ENCODE measurements around the gene MAGEL2.

Gene MAGEL2

DNA sequence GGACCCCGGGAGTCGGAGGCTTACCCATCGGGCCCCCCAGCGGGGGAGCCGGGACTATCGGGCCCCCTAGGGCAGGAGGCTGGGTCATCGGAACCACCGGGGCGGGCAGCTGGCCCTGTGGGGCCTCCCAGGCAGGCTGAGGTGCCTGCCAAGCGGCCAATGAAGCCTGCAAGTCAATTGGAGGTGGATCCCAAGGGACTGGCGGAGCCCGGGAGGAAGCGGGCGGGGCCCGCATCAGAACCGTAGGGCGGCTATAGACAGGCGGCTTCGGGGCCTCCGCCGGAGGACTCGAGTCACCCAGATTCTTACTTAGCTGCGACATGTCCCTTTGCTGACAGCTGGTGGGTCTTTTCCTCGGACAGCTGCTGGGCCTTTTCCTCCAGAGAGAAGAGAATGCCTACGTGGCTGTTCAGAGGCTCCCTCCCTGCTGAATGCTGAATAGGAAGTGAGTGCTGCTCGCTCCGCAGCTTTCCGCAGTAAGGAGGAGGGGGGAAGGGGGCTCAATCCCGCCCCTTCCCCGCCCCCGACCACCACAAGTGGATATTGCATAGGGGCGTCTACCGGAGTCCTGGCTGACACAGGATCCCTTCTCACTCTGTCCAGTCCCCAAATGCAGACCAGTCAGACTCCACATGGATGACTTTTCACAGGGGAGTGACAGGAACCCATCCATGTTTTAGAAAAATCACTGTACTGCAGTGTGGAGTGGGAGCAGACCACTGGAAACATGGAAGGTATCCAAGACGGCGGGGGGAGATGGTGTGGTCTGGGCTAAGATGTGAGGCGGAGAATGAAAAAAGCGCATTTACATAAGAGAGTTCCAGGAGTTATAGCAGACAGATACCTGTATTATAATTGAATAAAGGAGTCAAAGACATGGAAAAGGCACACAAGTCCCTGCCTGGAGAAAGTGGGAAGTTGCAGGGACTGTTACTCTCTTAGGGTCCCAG lies at the start of gene MAGEL2:
Gene MAGEL2 (minus strand): TSS at position 447 of the 950 bp plus-strand sequence. CDS start 125 bp downstream, at position 322.
- no peak for DNase-seq

DNA sequence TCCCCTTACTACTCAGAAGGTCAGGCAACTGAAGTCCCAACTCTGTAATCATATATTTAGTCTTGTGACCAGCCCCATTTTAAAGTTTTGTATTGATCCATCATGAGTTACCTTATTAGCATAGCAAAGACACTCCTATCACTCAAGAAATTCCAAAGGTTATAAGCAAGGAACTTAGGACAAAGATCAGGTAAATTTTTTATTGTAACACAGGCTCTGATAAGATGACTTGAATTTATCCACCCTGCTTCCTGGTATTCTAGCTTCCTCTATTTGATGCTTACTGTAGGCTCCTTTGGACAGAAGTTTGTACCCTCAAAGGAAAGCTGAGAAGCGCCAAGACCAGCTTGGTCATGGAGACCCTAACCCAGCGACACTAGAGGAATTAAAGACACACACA lies 47.6 kb upstream of the MAGEL2 start:
- no peak for DNase-seq

DNA sequence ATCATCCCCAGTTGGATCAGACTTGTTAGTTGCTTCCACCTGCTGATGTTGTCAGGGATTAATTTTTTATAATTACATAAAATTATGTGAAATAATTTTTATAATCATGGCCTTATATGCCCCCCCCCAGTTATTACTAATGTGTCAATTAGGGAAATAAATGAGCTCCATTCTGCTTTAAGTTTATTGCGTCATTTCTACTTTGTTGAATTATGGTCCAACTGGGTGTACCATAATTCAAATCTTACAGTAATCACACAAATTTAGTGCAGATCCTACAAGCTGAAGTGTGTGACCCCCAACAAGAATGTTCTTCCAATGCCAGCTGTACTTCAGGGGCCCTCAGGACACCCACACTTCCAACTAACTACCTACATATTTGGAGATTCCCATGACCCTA lies 46.9 kb upstream of the MAGEL2 start:
- DNase-seq, result no peak

DNA sequence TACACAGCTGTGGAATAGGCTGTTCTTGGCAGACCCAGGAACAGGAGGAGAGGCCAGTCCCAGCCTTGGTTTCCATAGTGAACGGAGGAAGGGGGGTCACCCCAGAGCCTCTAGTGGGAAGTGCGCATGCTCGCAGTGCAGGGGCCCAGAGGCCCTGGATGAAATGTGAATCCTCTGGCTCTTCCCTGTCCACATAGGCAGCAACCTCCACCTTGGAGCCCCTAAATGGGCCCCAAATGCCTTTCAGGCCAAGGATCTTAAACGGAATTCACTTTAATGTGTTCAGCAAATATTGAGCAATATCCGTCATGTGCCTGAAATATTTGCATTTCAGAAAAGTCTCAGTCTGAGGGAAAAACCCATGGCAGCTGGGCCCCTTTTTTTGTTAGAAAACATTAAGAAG lies 42.8 kb upstream of the MAGEL2 start:
- no peak for DNase-seq

DNA sequence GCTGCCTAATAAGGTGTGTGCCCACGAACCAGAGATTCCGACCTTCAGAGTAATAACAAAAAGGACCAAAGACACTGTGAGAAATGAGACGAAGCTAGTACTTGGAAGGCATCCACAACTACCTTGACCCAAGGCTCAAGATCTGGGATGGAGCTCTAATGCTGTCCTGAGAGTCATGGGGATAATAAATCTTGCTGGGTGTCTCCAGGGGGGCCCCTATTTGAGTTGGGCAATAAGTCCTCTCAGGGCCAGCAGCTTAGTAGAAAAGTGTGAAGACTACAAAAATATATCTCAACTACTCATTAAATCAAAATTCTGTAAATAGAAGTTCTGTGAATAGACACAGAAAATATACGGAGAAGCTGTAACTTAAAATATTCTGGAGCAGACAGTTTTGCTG lies 42.3 kb upstream of the MAGEL2 start:
- DNase-seq, result no peak

DNA sequence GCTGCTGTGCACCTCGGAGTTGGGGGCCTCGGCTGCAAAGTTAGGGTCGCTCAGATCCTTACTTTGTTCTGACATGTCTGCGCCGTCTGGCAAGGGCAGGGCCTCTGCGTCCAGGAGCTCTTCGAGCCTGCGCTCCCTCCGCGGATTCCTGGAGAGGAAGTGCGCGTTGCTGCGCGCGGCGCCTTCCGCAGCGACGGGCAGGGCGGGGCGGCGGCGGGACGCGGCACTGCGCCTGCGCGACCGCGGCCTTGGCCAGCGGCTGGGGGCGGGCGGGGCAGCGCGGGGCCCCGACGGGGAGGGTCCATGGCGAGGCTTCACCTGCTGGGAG lies 39.4 kb upstream of the MAGEL2 start, which contains the start of gene NDN:
Gene NDN (minus strand): TSS at position 163 of the 328 bp plus-strand sequence. CDS start 88 bp downstream, at position 75.
- DNase-seq, result peak; percentile 9

DNA sequence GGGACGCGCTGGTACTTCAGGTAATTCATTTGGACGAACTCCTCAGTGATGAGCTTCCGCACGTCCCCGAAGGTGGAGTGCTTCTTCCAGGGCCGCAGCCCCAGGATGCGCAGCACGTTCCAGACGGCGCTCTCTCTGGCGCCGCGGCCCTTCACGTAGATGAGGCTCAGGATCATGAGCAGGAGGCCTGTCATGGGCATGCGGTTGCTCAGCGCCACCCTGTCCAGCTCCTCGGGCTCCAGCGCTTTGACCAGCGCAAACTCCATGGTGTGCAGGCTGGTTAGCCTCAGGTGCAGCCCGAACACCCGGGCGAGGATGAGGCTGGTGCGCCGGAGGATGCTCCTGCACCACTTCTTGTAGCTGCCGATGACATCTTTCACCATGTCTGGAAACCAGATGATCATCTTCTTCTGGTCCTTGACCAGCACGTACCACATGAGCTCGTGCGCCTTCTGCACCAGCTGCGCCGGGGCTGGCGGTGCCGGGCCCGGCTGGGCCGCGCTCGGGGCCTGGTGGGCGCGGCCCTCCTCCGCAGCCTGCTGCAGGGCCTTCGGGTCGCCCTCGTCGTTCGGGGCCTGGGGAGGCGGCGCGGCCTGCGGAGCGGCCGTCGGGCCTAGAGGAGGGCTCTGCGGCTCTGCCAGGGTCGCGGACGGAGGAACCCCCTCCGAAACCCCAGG lies 38.9 kb upstream of the MAGEL2 start:
- DNase-seq, result peak; percentile 0

DNA sequence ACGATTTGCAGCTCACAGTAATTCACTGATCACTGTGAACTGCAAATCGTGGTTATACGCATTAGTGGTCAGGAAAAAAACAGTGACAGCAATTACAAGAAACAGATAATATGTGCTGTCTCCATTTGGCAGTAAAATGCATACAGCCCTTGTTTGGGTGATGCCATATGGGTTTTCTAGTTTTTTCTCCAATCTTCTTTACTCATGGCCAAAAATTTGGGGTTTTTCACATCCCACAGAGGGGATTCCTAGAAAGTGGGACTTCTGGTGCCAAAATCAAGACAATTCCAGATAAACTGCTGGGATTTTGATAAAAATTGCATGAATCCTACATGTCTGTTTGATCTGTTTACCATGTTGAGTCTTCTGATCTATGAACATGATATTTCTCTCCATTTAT lies 23.8 kb upstream of the MAGEL2 start:
- DNase-seq, result no peak

DNA sequence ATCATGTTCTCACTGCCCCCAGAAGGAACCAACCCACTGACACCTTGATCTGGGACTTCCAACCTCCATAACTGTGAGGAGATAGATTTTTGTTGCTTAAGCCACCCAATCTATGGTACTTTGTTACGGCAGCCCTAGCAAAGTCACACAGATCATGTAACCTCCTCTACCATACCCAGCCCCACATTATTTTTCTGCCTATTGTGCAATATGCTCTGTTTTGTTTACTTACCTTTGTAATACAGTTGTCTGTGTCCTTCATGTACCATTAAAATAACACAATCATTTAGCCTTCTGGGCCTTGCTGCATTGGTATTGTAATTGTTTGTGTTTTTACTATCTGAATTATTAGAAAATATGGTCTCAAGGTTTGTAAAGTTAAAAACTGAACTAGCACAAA lies 23.3 kb upstream of the MAGEL2 start:
- no peak for DNase-seq

DNA sequence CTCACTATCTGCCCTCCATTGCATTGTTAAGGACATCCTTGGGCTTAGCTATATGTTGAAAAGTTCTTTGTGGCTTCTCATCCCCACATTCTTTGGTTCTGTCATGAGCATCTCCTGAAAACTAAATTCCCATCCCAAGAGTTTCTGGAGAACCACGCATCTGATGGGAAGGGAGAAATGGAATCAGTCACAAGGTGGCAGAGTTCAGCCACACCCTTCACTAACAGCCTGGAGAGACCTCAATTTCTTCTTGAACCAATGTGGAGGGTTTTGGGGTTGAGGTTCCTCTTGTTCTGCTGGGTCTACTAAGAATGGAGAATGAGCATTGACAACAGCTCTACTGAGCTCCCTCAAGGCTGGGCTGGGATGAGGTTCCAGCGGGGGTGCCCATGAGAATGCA lies 15.6 kb upstream of the MAGEL2 start:
- no peak for DNase-seq

DNA sequence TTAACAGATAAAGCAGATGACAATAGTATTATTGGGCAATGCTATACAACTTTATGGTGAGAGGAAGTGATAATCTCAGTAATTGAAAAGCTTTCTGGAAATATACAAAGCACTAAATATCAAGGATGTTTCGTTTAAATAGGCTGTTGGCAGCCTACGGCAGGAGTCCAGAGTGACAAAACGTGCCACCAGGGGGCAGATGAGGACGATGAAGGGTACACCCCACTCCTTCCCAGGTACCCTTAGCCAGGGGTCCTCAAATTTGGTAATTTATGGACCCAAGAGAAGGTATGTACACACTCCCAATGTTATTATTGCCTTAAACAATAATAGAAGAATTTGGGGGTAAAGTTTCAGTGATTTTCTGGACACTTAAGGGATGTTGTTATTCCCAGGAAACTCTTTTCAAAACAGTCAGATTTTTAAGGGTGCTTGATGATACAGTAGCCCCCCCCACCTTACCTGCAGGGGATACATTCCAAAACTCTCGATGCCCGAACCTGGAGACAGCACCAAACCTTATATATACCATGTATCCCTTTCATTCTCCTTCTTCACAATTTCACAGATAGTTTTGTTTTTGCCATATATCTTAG lies 1.4 kb upstream of the MAGEL2 start:
- peak; percentile 1 for DNase-seq

DNA sequence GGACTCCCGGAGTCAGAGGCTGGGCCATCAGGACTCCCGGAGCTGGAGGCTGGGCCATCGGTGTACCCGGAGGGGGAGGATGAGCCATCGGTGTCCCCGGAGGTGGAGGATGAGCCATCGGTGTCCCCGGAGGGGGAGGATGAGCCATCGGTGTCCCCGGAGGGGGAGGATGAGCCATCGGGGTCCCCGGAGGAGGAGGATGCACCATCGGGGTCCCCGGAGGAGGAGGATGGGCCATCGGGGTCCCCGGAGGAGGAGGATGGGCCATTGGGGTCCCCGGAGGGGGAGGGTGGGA lies 719 bp downstream of the MAGEL2 start:
- DNase-seq, result no peak

DNA sequence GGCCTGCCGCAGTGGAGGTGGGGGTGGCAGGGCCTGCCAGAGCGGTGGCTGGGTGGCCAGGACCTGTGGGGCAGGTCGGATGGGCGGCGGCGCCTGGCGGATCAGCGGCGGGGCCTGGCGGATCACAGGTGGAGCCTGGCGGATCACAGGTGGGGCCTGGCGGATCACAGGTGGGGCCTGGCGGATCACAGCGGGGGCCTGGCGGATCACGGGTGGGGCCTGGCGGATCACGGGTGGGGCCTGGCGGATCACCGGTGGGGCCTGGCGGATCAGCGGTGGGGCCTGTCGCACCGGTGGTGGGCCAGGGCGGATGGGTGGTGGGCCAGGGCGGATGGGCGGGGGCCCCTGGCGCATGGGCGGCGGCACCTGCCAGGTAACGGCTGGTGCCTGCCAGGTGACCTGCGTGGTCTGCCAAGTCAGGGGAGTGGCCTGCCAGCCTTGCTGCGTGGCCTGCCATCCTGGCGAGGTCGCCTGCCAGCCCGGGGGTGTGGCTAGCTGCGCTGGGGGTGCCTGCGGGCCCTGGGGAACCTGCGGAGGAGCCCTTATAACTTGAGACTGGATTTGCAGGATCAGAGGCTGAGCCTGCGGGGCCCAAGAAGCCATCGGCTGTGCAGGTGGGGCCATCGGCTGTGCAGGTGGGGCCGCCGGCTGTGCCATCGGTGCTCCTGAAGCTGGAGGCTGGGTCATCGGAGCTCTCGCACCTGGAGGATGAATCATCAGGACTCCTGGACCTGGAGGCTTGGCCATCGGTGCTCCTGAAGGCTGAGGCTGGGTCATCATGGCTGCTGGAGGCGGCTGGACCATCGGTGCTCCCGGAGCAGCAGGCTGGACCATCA lies 1.3 kb downstream of the MAGEL2 start:
- DNase-seq, result no peak

DNA sequence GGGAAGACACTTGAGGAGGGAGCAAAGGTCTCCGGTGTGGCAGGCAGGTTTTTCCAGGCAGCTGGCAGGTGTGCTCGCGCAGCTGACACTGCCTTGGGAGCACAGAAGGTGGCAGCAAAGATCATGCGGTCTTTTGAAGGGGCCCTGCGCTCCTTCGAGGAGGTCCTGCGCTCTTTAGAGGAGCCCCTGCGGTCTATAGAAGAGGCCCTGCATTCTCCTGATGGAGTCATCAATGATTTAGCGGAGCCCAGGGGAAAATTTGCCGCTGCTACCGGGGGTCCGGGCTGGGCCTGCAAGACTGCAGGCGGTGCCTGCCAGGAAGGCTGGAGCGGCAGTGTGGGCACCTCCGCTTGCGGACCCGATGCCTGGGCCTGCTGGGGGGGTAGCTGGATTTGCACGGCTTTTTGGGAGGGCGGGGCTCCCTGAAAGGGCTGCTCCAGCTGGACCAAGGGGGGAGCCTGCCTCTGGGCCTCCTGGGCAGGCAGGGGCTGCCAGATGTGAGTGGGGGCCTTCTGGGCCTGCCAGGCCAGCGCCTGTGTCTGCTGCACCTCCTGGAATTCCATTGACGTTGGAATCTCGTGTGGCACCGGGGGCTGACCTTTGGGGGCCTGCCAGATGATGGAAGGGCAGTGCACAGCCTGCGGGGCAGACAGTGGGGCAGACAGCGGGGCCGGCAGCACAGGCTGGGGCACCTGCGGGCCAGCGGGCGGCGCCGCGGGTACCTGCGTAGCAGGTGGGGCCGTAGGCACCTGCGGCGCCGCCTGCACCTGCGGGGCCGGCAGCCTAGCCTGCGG lies 2.1 kb downstream of the MAGEL2 start:
- no peak for DNase-seq

DNA sequence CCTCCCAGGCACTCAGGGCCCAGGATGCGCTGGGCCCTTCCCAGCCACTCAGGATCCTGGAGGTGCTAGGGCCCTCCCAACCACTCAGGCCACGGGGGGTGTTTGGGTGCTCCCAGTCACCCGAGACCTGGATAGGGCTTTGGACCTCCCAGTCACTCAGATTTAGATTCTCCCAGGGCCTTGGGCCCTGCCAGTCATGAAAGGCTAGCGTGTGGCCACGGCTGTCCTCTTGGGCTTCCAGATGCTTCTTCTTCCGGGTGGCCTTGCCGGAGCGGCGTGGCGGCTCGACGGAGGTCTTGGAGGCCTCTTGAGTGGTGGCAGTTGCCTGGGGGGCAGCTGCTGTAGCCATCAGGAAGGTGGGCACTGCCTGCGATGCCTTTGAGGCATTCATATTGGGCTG lies 2.8 kb downstream of the MAGEL2 start:
- DNase-seq, result no peak

DNA sequence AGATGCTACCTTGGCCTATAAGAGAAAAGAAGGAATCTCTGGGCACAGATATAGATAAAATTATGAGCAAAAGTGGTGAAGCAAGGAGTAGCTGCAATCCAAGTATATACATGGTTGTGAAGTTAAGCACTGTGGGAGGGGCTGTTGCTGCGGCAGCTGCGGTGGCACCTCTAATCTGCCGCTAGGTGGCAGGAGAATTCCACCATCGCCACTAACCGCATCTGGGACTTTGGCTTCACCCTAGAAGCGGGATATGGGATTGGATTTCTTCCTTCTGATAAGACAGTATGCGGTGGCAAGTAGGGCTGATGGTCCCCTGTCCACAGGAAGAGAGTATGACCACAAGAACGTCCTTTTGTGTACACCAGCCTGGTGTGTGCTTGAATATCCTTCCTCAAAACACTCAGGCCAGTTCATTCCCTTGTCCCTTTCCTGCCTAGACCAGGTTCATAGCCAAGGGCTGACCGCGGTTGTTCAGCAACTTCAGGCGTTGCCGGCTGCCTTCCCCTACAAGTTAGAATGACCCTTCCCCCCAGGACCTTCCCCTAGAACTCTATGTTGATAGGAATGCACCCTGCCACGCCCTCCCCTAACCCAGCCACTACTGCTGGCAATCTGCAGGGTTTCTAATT lies 5.1 kb downstream of the MAGEL2 start:
- peak; percentile 40 for DNase-seq

DNA sequence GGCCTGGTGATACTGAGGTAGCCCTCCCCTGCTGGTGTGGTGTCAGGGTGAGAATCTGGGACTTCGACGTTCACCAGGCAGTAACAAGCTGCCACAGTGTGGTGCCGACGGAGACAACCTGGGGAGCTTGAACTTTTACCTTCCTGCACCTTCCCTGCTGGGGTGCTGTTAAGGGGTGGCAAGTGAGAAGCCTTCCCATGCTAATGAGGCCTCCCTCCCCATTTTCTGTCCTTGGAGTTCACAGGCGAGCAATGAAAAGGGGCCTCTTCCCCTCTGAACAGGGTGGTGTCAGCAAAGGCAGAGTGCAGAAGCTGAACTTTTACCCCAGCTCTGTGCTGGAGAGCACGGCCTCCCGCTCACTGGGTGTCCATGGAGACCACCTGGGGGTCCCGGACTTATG lies 13.5 kb downstream of the MAGEL2 start:
- no peak for DNase-seq

DNA sequence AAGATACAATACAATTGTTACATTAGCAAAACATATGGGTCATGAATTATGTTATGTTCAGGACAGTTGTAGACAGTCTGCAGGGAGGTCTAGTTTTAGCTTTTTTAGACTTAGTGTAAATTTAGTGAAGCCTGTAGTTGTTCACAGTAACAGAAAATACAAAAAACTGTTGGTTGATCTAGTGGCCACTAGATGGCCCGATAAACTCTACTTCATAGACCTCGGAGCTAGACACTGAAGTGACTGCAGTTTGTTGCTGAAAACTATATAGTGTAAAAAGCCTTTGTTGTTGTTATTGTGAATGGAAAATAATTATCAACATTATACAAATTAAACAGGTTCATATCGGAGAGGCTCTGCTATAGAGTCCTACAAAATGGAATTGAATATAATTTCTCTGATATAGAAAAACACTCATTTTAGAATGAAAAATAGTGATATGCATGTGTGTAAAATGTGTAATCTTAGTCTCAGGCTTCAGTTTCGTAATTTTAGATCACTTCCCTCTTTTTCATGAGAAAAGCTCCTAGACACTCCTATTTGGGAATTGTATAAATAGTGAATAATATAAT lies 18.3 kb downstream of the MAGEL2 start:
- no peak for DNase-seq

DNA sequence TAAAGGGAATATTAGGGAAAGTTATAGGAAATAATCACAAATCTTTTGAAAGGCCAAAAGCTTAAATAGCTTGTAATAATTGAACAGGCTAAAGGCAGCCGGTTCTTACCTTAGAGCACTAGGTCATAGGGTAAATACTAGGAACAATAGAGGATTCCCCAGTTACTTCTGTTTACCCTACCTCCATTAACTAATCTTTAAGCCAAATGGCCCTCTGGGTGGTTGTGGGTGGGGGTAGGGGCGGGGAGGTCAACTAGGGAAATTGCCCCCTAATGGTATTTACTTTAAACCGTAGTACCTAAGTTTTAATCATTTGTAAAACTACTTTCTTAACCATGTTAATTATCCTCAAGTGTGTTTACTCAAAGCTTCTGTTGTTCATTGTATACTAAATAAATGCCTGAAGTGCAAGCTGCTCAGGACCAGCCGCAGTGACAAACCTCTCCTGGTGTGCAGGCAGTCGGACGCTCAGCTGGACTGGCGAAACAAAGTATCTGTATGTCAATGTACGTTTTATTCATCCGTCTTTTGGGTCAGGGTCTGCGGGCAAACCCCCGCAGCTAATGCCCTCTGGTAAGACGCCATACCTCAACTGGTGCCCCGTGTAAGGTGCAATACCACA lies 18.9 kb downstream of the MAGEL2 start:
- no peak for DNase-seq

DNA sequence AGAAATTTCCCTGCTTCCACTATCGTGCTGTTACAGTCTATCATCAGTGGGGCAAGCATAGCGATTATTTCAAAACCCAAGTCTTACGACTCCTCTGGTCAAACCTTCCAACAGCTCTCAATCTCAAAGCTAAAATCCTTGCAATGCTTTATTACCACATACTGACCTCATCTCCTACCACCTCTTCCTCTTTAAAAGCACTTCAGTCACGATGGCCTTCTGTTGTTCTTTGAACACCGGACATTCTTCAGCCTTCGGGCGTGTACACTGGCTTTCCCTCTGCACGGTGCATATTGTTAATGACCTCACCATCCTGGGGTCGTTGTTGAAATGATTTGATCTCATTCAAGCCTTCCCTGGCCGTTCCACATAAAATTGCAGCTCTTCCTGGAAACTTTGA lies 31.1 kb downstream of the MAGEL2 start:
- DNase-seq, result no peak

DNA sequence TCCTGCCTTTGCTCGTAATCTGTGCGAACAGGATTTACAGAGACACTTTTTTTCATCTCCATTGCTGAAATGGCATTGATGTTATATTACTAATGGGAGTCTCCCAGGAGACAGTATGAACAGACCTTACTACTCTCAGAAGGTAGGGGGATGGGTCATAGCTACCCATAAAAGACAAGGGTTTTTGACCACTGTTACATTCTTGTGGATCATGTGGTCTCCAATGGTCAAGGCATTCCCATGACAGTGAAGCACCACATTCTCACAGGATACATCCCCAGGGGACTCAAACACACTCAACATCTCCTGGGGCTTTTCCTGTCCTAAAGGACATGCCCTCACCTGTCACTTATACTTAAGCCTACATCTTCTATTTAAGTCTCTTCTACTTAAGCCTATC lies 41.4 kb downstream of the MAGEL2 start:
- no peak for DNase-seq
